G401 (cell line): ENCODE data around the gene AFMID. TPM values are rescaled to one million over a fixed set of nuclear protein-coding genes. Genes with fewer than 3 reads are reported as not detected.

Source experiments
- DNase-seq: peaks from one replicate; pipeline ENCODE4 v3.0.0-alpha.2; 2015; ENCODE audit warnings: low spot score
- in situ Hi-C: cut with HindIII; loops from 2 replicates; pipeline ENCODE4 v1.10.0; 2016; ENCODE audit warnings: low sequenced_read_pairs, mixed read lengths
- total RNA-seq: library from RNA; depleted of rRNA; stranded (reverse); fragments of >200 nt; shearing (Covaris generic); gene quantifications from 2 replicates; pipeline ENCODE4 v1.2.3, GENCODE V29; 2014

The AFMID gene
- total RNA-seq, 1 experiment from 2014 or later: 43.1 TPM

DNA sequence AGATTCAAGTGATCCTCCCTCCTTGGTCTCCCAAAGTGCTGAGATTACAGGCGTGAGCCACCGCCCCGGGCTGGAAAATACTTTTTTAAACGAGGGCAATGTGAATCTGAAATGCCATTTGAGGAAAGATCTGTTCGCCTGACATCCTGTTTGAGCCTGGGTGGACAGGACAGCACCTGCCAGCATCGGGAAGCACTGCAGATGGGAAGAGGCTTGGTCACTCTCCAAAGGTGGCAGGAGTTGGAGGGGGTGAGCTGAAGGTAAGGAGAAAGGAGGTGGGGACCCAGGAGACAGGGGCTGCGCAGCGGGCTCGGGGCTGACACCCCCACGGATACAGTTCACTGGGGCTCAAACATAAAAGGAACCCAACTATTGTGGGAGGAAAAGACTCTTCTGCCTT lies 22.9 kb downstream of the AFMID start:
- in situ Hi-C loops: no loop called here

DNA sequence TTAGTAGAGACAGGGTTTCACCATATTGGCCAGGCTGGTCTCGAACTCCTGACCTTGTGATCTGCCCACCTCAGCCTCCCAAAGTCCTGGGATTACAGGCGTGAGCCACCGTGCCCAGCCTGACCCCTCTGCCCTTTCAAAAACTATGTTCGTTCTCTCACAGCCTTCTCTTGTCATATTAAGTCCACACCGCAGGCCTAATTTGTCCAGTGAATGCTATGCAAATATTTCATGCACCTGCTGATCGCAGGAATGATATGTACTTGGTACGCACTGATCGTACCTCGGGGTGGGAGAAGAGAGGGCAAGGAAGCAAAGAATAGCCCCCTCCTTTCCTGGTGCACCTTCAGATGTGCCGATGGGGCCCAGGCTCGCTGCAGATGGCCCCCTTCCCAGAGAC lies 23.9 kb downstream of the AFMID start:
- in situ Hi-C loops: no loop called here
- no peak for DNase-seq

More for the DNA sequence above, 22.9 kb downstream of the AFMID start:
- DNase-seq: peak; percentile 80

GRCh38 chr17:78214016-78214705 lies 27.0 kb downstream of the AFMID start, which contains the start of gene BIRC5:
TSS of gene BIRC5 (plus strand) at chr17:78214253. CDS start at chr17:78214317, 64 bp downstream.
- peak; percentile 87 for DNase-seq
- in situ Hi-C loops: no loop called here

DNA sequence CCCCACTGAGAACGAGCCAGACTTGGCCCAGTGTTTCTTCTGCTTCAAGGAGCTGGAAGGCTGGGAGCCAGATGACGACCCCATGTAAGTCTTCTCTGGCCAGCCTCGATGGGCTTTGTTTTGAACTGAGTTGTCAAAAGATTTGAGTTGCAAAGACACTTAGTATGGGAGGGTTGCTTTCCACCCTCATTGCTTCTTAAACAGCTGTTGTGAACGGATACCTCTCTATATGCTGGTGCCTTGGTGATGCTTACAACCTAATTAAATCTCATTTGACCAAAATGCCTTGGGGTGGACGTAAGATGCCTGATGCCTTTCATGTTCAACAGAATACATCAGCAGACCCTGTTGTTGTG lies 27.5 kb downstream of the AFMID start:
- no peak for DNase-seq
- in situ Hi-C loops: no loop called here

- no peak for DNase-seq
- in situ Hi-C loops: no loop called here
These were observed 32.4 kb downstream of the AFMID start for GRCh38 chr17:78219396-78220150.

GRCh38 chr17:78223061-78223460 lies 35.9 kb downstream of the AFMID start:
- in situ Hi-C loops: no loop called here
- DNase-seq: no peak

DNA sequence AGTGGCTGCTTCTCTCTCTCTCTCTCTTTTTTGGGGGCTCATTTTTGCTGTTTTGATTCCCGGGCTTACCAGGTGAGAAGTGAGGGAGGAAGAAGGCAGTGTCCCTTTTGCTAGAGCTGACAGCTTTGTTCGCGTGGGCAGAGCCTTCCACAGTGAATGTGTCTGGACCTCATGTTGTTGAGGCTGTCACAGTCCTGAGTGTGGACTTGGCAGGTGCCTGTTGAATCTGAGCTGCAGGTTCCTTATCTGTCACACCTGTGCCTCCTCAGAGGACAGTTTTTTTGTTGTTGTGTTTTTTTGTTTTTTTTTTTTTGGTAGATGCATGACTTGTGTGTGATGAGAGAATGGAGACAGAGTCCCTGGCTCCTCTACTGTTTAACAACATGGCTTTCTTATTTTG lies 36.6 kb downstream of the AFMID start:
- no peak for DNase-seq
- in situ Hi-C loops: no loop called here

- in situ Hi-C loops: no loop called here
- DNase-seq: peak; percentile 83
These were observed 37.3 kb downstream of the AFMID start for GRCh38 chr17:78224231-78225087.

DNA sequence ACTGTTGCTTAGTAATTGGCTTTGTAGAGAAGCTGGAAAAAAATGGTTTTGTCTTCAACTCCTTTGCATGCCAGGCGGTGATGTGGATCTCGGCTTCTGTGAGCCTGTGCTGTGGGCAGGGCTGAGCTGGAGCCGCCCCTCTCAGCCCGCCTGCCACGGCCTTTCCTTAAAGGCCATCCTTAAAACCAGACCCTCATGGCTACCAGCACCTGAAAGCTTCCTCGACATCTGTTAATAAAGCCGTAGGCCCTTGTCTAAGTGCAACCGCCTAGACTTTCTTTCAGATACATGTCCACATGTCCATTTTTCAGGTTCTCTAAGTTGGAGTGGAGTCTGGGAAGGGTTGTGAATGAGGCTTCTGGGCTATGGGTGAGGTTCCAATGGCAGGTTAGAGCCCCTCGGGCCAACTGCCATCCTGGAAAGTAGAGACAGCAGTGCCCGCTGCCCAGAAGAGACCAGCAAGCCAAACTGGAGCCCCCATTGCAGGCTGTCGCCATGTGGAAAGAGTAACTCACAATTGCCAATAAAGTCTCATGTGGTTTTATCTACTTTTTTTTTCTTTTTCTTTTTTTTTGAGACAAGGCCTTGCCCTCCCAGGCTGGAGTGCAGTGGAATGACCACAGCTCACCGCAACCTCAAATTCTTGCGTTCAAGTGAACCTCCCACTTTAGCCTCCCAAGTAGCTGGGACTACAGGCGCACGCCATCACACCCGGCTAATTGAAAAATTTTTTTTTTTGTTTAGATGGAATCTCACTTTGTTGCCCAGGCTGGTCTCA lies 38.1 kb downstream of the AFMID start:
- DNase-seq: no peak

DNA sequence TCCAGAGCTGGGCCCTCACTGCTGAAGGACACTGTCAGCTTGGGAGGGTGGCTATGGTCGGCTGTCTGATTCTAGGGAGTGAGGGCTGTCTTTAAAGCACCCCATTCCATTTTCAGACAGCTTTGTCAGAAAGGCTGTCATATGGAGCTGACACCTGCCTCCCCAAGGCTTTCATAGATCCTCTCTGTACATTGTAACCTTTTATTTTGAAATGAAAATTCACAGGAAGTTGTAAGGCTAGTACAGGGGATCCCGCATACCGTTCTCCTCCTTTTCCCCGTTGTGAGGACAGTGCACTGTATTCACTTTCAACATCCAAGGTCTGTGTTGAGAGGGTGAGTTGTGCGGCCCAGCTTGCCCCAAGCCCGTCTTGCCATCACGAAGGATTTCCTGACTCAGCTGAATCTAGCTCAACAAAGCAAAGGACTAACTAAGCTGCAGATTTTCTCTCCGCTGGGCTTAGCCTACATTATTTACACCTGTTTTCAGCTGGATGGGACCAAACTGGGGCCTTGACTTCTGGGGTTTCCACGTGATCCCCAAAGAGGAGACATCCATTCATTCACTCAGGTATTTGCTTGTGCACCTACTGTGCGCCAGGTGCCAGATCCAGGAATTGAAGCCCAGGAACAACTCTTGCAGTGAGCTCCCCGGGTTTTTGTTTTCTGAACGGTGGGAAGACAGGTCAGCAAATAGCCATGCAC lies 39.0 kb downstream of the AFMID start:
- DNase-seq: peak; percentile 11
- in situ Hi-C loops: no loop called here

More for the DNA sequence above, 38.1 kb downstream of the AFMID start:
- in situ Hi-C loops: no loop called here

DNA sequence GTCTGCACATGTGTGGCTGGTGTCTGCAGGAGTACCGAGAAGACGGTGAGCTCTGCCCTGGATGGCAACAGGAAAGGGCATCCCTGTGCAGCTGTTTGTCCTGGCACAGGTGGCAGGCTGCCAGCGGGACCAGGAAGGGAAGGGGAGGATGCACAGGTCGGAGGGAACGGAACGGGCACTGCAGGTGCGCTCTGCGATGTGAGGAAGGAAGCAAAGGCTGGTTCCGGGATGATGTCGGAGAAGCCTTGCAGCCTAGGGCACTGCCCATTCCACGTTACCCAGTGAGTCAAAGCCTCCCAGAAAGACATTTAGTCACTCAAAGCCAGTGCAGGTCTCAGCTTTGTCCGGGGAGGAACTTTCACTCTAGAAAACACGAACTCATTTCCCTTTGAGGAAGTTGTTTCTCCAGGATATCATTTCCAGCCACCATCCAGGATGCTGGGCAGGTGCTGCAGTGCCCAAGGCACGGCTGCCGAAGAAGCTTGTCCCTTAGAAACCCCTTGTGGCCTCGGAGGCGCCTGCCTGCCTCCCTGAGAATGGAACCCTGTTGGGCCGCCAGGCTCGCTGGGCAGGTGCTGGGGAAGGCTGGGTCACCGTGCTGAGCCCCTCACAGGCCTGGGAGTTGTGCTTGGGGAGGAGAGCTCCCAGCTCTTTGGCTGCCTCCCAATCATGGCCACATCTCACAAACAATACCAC lies 39.7 kb downstream of the AFMID start:
- no peak for DNase-seq

DNA sequence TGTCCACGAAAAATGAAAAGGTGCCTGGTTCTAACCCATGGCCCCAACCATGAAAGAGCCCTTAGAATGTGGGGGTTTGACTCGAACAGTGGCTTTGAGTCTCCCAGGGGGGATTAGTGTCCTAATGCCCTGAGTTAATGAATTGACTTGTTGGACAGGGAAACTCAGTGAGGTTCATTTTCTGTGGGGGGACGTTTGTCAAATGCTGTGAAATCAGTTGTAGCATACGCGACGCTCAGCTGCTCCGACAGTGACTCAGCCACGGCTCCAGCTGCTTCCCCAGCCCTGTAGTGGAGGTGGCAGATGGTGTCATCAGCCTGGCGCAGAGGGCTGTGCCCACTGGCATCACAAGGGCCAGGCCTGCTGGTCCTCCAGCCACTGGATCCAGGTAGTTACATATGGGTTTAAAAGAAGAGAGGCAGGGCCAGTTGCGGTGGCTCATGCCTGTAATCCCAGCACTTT lies 40.3 kb downstream of the AFMID start:
- in situ Hi-C loops: no loop called here
- peak; percentile 27 for DNase-seq

More for the DNA sequence above, 39.7 kb downstream of the AFMID start:
- in situ Hi-C loops: no loop called here

DNA sequence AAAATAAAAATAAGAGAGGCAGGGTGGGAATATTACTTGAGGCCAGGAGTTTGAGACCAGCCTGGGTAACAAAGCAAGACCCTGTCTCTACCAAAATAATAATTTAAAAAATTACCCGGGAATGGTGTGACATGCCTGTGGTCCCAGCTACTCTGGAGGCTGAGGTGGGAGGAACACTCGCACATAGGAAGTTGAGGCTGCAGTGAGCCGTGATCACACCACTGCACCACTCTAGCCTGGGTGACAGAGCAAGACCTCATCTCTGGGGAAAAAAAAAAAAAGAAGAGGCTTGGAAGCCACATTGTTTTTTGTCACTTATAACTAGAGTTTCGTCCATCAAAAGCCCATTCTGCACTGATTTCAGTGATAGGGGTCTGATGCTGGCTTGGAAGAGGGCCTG lies 41.0 kb downstream of the AFMID start:
- no peak for DNase-seq
- in situ Hi-C loops: no loop called here

GRCh38 chr17:78230252-78230962 lies 43.2 kb downstream of the AFMID start:
- no peak for DNase-seq
- in situ Hi-C loops: no loop called here

- DNase-seq: no peak
These were observed 44.1 kb downstream of the AFMID start, which contains the start of gene TMEM235 for GRCh38 chr17:78230996-78231935. TSS of gene TMEM235 (plus strand) at chr17:78231631. CDS start at chr17:78232024, 393 bp downstream.

More at GRCh38 chr17:78230996-78231935, 44.1 kb downstream of the AFMID start, which contains the start of gene TMEM235:
- in situ Hi-C loops: no loop called here
